Parathyroid adenoma (tissue), 2 donors: Measurements from ENCODE around the gene IL1RL1.

Experiments used
- H2AFZ ChIP-seq: fragments of 300-600 bp; sonication (generic); one replicate; pipeline ENCODE4 v1.7.0; 2017; ENCODE audit warnings: antibody characterized with exemption, mild to moderate bottlenecking
- H3K27ac ChIP-seq: fragments of 300-600 bp; sonication (generic); one replicate; pipeline ENCODE4 v1.7.0; 2017
- H3K27me3 ChIP-seq: fragments of 300-600 bp; sonication (generic); one replicate; pipeline ENCODE4 v1.7.0; 2017; ENCODE audit warnings: low read length; ENCODE audit not compliant: control insufficient read depth, insufficient read depth
- H3K36me3 ChIP-seq: fragments of 300-600 bp; sonication (generic); one replicate; pipeline ENCODE4 v1.7.0; 2017; ENCODE audit warnings: low read length; ENCODE audit not compliant: control insufficient read depth, insufficient read depth
- H3K4me1 ChIP-seq: fragments of 300-600 bp; sonication (generic); one replicate; pipeline ENCODE4 v1.7.0; 2017; ENCODE audit warnings: control low read depth
- H3K4me2 ChIP-seq: fragments of 300-600 bp; sonication (generic); one replicate; pipeline ENCODE4 v1.7.0; 2017; ENCODE audit warnings: low read length
- H3K4me3 ChIP-seq: fragments of 300-600 bp; sonication (generic); one replicate; pipeline ENCODE4 v1.7.0; 2017; ENCODE audit warnings: low read depth, low read length
- H3K79me2 ChIP-seq: fragments of 300-600 bp; sonication (generic); one replicate; pipeline ENCODE4 v1.7.0; 2017; ENCODE audit warnings: control low read depth
- H3K9ac ChIP-seq: fragments of 300-600 bp; sonication (generic); one replicate; pipeline ENCODE4 v1.7.0; 2017; ENCODE audit warnings: mild to moderate bottlenecking
- H3K9me3 ChIP-seq: fragments of 300-600 bp; sonication (generic); one replicate; pipeline ENCODE4 v1.7.0; 2017; ENCODE audit warnings: low read length; ENCODE audit not compliant: control insufficient read depth
- TF ChIP-seq, protein P1 (sequence below): fragments of 300-600 bp; sonication (generic); IDR thresholded peaks from one replicate; pipeline ENCODE4 v1.7.0; 2017; ENCODE audit warnings: antibody characterized with exemption, mild to moderate bottlenecking
- donor health status: primary hyperparathyroidism.

The IL1RL1 gene

DNA sequence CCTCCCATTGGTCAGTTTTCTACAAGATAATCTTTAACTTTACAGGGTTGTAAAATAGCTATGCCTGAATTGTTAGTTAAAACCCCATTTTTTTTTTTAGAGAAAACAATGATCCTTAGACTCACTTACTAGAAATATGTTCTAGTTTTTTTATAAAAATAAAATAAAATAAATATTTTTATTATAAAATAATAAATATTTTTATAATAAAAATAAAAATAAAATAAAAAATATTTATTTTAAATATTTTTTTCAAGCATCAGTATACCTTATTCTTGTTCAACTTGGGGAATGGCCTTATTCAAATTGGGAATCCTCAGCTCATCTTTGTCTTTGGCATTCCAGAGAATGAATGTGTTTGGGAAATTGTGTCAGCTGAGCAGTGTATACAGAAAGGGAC lies 20.8 kb upstream of the IL1RL1 start:
- no peaks in the 10 kb centered on the region for H3K36me3 ChIP-seq
- H3K27ac ChIP-seq: no peak overlapping the region
- H2AFZ ChIP-seq: no peak overlapping the region
- no peaks in the 10 kb centered on the region for H3K4me1 ChIP-seq
- no peaks in the 10 kb centered on the region for H3K79me2 ChIP-seq
- no peak overlapping the region for H3K9ac ChIP-seq
- H3K9me3 ChIP-seq: no peaks in the 10 kb centered on the region
- no peak overlapping the region for H3K4me3 ChIP-seq
- H3K27me3 ChIP-seq: no peaks in the 10 kb centered on the region
- no peak overlapping the region for H3K4me2 ChIP-seq
- TF ChIP-seq, protein P1, sequence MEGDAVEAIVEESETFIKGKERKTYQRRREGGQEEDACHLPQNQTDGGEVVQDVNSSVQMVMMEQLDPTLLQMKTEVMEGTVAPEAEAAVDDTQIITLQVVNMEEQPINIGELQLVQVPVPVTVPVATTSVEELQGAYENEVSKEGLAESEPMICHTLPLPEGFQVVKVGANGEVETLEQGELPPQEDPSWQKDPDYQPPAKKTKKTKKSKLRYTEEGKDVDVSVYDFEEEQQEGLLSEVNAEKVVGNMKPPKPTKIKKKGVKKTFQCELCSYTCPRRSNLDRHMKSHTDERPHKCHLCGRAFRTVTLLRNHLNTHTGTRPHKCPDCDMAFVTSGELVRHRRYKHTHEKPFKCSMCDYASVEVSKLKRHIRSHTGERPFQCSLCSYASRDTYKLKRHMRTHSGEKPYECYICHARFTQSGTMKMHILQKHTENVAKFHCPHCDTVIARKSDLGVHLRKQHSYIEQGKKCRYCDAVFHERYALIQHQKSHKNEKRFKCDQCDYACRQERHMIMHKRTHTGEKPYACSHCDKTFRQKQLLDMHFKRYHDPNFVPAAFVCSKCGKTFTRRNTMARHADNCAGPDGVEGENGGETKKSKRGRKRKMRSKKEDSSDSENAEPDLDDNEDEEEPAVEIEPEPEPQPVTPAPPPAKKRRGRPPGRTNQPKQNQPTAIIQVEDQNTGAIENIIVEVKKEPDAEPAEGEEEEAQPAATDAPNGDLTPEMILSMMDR: no peak

DNA sequence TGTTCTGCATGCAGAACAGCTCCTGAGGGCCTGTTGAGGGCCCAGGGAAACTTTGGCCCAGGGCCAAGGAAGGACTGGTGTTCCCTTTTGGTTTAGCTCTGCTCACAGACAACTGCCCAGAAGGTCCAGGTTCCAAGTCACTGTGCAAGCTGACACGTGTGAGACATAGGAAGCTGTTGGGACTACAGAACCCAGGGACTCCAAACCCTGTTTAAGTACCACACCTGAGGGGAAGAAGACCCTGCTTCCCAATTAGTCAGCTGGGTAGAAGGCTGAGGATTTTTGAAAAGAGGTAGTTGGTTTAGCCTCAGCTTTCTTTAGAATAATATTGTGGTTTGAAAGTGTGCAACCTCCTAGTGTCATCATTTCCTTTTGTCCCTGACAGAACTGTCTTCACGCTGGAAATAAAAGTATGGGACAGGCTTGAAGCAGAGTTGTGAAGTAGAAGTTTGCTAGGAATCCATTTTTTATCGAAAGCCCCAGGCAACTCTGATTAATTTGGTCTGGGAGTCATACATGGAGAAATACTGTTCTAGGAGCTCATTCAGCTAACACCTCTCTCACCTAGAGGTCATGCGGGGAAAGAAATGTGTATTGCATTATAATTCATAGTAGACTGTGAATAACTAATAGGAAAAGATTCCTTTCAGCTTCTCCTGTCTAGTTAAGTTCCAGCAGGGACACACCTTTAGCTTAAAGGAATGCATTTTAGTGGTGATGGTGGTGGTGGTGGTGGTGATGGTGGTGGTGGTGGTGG lies 19.9 kb upstream of the IL1RL1 start:
- Histone ChIP-seq H3K36me3 (no peaks in the 10 kb centered on the region), H3K79me2 (no peaks in the 10 kb centered on the region), H3K9ac (no peak overlapping the region), H3K27ac (no peak overlapping the region), H2AFZ (no peak overlapping the region), H3K9me3 (no peaks in the 10 kb centered on the region), H3K27me3 (no peaks in the 10 kb centered on the region), H3K4me2 (no peak overlapping the region), H3K4me3 (no peak overlapping the region), H3K4me1 (no peaks in the 10 kb centered on the region)
- TF ChIP-seq, protein P1: no peak

GRCh38 chr2:102294802-102295489 lies 16.4 kb upstream of the IL1RL1 start:
- H3K79me2 ChIP-seq: no peaks in the 10 kb centered on the region
- no peak overlapping the region for H2AFZ ChIP-seq
- H3K9ac ChIP-seq: no peak overlapping the region
- H3K27me3 ChIP-seq: no peaks in the 10 kb centered on the region
- TF ChIP-seq, protein P1: no peak
- H3K4me1 ChIP-seq: no peaks in the 10 kb centered on the region
- H3K4me3 ChIP-seq: no peak overlapping the region
- H3K36me3 ChIP-seq: no peaks in the 10 kb centered on the region
- no peak overlapping the region for H3K4me2 ChIP-seq
- H3K9me3 ChIP-seq: no peaks in the 10 kb centered on the region
- no peak overlapping the region for H3K27ac ChIP-seq

DNA sequence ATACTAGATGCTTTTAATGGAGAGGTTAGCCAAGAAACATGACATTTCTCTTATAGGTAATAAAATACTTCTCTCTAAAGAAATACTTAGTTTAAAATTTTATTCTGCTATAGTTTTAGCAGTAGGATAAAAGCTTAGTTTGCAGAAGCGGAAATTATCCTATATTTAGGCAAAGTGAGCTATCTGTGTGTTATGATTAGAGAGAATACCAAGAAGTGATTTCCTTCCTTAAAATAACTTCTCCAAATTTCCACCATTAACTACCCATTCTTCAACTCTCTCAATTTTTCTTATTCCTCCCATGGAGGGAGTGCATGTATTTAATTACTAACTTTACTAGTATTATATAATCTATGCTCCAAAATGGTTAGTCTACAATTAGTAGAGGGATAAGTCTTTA lies 15.8 kb upstream of the IL1RL1 start:
- H2AFZ ChIP-seq: no peak overlapping the region
- TF ChIP-seq, protein P1: no peak
- no peak overlapping the region for H3K27ac ChIP-seq
- no peaks in the 10 kb centered on the region for H3K9me3 ChIP-seq
- H3K4me1 ChIP-seq: no peaks in the 10 kb centered on the region
- no peak overlapping the region for H3K4me3 ChIP-seq
- no peak overlapping the region for H3K4me2 ChIP-seq
- no peaks in the 10 kb centered on the region for H3K79me2 ChIP-seq
- H3K36me3 ChIP-seq: no peaks in the 10 kb centered on the region
- H3K27me3 ChIP-seq: no peaks in the 10 kb centered on the region
- no peak overlapping the region for H3K9ac ChIP-seq

- Histone ChIP-seq H3K4me2 (no peak overlapping the region), H3K9me3 (no peaks in the 10 kb centered on the region), H3K36me3 (no peaks in the 10 kb centered on the region), H2AFZ (no peak overlapping the region), H3K9ac (no peak overlapping the region), H3K4me3 (no peak overlapping the region), H3K79me2 (no peaks in the 10 kb centered on the region), H3K4me1 (no peaks in the 10 kb centered on the region), H3K27ac (no peak overlapping the region), H3K27me3 (no peaks in the 10 kb centered on the region)
- TF ChIP-seq, protein P1: no peak
Measured at GRCh38 chr2:102296449-102296848, 14.9 kb upstream of the IL1RL1 start.
